MM.1S (cell line): Measurements from ENCODE around the gene C1QC.

Source experiments
- EZH2 ChIP-seq: fragments of 300-600 bp; sonication (generic); optimal IDR thresholded peaks from 2 replicates; pipeline ENCODE3; 2017; ENCODE audit warnings: low read depth, mild to moderate bottlenecking, antibody characterized with exemption, low read length, mixed read lengths
- EZH2phosphoT487 ChIP-seq: fragments of 300-600 bp; sonication (generic); IDR thresholded peaks from 2 replicates; pipeline ENCODE4 v1.6.1; 2018; ENCODE audit warnings: antibody characterized with exemption, low read length

DNA sequence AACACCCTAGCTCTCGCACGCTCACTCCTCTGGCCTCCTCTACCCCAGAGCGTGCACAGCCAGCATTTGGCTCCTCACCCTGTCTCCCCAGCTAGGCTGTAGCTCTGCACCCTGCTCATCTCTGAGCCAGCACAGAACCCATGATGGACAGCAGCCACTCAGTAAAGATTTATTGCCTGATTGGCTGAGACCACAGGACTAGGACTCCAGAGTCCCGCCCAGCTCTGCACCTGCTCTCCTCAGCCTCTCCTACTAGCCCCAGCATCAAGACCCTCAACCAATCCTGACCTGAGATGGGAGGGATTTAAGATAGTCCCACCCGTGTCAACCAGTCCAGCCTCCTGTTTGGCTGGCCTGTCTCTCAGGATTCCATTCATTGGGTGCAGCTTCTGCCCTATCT, 18.9 kb downstream of the C1QC start:
- TF ChIP-seq EZH2phosphoT487 (no peak), EZH2 (no peak)
